Esophagus squamous epithelium (tissue), 4 donors: ENCODE data around the gene DCDC2.

Source experiments
- POLR2A ChIP-seq, 4 donors: fragments of 450-650 bp; IDR thresholded peaks; one replicate each; pipeline ENCODE4 v1.6.1; 2017; ENCODE audit warnings: antibody characterized with exemption in 4 of 4, mild to moderate bottlenecking in 4 of 4, moderate library complexity in 3 of 4
- TF ChIP-seq, protein P1 (sequence below), 6 experiments: fragments of 450-650 bp in 4 of 6; fragments of 200-600 bp in 2 of 6; sonication (generic) in 2 of 6; IDR thresholded peaks; one replicate each; pipeline ENCODE4 v1.5.1; 2016 to 2019; ENCODE audit warnings: antibody characterized with exemption in 6 of 6, mild to moderate bottlenecking in 4 of 6, moderate library complexity in 4 of 6

DNA sequence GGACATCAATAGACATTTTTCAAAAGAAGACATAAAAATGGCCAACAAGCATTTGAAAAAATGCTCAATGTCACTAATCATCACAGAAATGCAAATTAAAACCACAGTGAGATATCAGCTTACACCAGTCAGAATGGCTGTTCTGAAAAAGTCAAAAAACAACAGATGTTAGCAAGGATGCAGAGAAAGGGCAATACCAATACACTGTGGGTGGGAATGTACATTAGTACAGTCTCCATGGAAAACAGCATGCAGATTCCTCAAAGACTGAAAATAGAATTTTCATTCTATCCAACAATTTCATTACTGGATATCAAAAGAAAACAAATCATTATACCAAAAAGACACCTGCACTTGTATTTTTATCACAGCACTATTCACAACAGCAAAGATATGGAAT, 85.3 kb downstream of the DCDC2 start:
- TF ChIP-seq, protein P1, sequence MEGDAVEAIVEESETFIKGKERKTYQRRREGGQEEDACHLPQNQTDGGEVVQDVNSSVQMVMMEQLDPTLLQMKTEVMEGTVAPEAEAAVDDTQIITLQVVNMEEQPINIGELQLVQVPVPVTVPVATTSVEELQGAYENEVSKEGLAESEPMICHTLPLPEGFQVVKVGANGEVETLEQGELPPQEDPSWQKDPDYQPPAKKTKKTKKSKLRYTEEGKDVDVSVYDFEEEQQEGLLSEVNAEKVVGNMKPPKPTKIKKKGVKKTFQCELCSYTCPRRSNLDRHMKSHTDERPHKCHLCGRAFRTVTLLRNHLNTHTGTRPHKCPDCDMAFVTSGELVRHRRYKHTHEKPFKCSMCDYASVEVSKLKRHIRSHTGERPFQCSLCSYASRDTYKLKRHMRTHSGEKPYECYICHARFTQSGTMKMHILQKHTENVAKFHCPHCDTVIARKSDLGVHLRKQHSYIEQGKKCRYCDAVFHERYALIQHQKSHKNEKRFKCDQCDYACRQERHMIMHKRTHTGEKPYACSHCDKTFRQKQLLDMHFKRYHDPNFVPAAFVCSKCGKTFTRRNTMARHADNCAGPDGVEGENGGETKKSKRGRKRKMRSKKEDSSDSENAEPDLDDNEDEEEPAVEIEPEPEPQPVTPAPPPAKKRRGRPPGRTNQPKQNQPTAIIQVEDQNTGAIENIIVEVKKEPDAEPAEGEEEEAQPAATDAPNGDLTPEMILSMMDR (IDR thresholded peaks at IDR 0.05) = no peak
- no peak for TF ChIP-seq POLR2A (IDR thresholded peaks at IDR 0.05)
